Activated CD8-positive, alpha-beta memory T cell treated with anti-CD3 and anti-CD28 coated beads, Interleukin-2, amount 50 U/mL, for 1 hour (primary cell): ENCODE results near the gene CCDC198.

Source experiments
- DNase-seq: peaks from one replicate; pipeline ENCODE4 v3.0.0-alpha.2; 2020; ENCODE audit errors: extremely low read depth

Gene CCDC198, protein sequence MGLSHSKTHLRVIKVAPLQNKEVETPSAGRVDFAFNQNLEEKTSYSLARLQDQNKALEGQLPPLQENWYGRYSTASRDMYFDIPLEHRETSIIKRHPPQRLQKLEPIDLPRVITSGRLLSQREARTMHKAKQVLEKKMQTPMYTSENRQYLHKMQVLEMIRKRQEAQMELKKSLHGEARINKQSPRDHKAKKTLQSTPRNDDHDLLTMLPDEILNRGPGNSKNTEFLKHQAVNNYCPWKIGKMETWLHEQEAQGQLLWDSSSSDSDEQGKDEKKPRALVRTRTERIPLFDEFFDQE

DNA sequence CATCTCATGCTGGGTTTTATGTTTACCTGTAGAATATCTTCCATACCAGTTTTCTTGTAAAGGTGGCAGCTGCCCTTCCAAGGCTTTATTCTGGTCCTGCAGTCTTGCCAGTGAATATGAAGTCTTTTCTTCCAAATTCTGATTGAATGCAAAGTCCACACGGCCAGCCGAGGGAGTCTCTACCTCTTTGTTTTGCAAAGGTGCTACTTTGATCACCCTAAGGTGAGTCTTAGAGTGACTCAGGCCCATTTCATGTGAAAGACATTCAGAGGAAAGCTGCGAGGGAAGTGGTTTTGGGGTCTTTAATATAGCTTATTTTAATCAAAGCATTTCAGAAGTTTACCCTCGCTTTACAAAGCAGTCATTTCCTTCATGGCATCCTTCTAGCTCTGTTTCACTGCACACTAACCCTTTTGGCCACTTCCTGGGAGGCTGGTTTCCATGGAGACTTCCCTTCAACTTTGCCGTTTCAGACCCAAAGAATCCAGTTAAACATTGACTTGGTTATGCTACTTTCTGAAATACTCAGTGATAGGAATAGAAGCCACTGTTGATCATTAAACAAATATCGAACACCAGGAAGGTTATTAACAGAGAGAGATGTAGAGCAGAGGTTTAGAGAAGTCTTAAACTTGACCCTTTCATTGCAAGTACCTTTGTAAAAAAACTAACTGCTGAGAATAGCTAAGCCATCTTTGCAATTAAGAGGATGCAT is at the start of gene CCDC198:
CCDC198 (minus strand) TSS at position 391 of the 715 bp plus-strand sequence; CDS start at position 249, 142 bp downstream.
- DNase-seq: no peak

DNA sequence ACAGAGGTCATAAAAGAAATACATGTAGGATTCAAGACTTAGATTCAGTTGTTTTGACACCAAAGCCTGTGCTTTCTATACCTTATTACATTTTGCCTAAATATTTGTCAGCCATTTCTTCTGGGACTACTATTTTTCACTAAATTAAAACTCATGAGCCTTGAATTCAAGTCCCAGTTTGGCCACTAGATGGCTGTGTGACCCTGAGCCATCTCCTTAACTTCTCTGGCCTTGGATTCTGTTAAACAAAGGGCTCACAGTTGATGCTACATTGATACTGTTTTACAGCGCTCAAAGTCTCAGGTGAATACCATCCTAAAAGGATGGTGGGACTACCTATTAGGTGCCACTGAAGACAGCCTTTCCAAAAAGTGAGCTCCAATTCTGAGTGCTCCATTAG is 39.6 kb upstream of the CCDC198 start:
- DNase-seq: no peak

DNA sequence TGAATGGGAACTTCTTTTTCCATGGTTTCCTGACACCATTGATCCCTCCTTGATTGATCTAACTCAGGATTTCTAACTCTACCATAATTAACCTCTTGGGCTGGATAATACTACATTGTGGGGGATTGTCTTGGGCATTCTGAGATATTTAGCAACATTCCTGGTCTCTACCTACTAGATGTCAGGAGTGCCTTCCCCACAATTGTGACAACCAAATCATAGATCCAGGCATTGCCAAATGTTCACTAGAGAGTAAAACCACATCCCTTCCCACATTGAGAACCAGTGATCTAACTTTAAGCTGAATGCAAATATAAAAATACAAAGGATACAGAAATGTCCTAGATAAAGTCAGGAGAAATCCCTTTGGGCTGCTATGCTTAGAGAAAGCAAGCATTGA is 36.9 kb upstream of the CCDC198 start:
- no peak for DNase-seq

DNA sequence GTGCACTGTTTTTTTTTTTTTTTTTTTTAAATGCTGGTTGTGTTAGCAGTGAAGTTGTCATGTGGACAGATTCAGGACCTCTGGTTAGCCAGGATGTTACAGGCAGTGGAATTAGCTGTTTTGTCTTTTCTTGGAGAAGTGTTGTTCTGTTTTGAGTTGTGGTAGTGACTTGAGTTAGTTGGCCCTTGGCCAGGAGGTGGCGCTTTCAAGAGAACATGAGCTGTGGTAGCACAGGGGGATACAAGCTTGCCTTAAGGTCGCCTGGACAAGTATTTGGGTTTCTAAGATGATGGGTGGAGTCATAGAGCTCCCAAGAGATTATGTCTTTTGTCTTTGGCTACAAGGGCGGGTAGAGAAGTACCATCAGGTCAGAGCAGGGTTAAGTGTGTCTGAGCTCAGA is 33.3 kb upstream of the CCDC198 start:
- DNase-seq: no peak

DNA sequence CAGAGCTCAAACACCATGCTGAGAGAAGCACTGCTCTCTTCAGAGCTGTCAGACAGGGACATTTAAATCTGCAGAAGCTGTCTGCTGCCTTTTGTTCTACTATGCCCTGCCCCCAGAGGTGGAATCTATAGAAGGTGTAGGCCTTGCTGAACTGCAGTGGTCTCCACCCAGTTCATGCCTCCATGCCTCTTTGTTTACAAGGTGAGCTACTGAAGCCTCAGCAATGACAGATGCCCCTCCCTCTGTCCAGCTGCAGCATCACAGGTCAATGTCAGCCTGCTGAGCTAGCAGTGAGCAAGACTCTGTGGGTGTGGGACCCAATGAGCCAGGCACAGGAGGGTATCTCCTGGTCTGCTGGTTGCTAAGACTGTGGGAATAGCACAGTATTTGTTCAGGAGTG is 25.4 kb upstream of the CCDC198 start:
- no peak for DNase-seq

DNA sequence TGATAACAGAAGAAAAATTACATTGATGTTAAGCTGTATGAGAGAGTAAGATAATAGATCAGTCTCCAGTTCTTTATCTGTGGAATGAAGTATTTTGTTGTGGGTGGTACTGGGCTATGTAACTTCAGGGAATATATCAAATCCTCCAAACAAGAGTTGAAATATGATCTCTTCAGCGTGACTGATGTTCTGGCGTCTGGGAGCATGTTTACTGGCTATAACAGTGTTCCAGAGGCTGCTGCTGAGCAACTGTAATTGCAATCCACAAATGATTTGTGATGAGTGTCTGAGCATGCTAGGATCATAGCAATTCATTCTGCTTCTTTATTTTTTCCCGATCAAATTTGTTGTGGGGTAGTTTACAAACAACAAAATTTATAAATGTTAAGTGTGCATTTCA is 18.6 kb upstream of the CCDC198 start:
- no peak for DNase-seq

DNA sequence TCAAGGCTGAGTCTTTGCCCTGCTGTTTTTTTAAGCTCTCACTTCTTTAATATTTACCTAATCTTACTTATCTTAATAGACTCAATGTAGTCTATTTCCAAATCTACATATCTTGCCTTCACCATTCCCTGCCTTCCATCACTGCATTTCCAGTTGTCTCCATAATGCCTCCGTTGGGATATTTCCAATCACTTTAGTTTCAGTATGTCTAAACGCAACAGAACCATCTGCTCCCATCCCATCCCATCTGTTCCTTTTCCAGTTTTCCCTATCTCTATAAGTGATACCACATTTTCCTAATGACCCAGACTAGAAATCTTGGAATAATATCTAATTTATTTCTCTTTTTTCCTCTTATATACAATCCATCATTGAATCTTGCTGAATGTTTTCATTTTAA is 15.1 kb upstream of the CCDC198 start:
- no peak for DNase-seq

DNA sequence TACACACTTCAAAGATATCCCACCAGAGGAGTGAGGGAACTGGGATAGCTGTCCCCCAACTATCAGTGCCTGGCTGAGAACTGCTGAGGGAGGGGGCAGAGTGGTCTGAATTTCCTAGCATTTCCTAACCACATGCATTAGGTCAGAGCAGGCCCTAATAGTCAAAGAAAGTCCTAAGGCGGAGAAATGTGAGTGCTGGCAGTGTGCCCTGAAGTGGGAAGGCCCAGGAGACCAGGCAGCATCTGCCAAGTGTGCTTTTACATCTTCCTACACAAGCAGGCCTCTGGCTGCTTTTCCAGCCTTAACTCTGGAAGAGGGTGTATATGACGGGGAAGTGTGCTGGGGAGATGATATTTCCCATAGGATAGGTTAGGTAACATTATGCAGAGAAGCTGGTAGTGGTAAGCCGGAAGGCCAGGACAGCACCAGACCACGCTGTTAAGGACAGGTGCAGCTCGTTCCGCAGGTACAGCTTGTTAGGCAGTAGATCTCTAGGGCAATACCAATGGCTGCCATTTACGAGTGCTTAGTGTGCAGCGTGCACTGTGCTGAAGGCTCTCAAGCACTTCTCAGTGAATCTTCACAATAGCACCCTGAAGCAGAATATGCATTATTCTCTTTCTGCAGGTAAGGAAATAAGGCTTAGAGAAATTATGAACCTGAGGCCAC is 9.1 kb upstream of the CCDC198 start:
- DNase-seq: no peak

DNA sequence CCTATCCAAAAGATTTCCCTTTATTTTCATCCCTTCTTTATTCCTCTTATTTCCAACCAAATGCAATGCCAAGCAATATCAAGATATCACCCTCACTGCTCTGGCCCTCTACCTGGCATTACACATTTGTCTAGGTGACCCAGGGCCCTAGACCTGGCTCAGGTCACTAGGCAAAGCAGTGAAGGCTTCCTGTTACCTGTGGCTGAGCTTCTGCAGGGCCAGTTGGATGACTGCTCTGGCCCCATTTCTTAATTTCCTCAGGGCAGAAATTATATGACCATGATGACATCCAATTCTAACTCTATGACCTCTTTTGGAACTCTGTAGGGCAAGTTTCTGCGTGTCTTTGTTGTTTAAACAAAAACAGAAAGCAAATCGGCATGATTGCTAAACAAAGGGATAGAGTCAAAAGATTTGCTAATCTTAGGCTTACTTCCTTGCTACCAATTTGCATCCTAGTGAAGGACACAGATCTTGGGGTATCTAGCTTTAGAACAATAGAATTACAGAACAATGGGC is 7.4 kb upstream of the CCDC198 start:
- DNase-seq: no peak

DNA sequence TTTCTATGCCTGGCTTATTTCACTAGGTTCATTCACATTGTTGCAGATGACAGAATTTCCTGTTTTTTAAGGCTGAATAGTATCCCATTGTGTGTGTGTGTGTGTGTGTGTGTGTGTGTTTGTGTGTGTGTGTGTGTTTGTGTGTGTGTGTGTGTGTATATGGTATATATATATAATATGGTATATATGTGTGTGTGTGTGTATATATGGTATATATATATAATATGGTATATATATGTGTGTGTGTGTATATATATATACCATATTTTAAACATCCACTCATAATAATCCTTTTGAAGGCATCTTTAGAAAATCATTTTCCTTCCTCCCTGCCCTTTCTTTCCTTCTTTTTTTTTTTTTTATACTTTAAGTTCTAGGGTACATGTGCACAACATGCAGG is 5.0 kb upstream of the CCDC198 start:
- no peak for DNase-seq

DNA sequence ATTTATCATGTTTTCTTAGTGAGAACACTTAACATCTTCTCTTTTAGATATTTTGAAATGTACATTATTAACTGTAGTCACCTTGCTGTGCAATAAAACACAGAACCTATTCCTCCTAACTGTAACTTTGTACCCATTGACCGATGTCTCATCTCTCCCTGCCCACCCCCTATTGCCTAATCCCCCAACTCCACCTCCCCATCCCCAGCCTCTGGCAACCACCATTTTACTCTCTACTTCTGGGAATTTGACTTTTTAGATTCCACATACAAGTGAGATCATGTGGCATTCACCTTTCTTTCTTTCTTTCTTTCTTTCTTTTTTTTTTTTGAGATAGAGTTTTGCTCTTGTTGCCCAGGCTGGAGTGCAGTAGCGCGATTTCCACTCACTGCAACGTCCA is 4.4 kb upstream of the CCDC198 start:
- DNase-seq: no peak

DNA sequence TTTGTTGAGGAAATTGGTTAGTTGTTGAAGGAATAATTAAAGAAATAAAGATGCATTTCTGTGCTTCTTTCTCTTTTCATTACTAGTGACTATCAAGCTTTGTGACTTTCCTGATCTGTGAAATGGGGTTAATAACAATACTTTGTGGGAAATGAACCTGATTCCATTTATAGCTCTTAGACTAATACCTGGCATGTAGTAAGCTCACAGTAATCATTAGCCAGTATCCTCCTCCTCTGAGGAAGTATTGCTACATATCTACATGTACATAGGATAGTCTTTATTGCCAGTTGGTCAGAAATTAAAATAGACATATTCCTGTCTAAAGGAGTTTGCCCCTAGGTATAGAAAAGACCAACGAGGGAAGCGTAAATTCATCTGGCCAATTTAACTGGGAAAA is 1.8 kb upstream of the CCDC198 start:
- no peak for DNase-seq

DNA sequence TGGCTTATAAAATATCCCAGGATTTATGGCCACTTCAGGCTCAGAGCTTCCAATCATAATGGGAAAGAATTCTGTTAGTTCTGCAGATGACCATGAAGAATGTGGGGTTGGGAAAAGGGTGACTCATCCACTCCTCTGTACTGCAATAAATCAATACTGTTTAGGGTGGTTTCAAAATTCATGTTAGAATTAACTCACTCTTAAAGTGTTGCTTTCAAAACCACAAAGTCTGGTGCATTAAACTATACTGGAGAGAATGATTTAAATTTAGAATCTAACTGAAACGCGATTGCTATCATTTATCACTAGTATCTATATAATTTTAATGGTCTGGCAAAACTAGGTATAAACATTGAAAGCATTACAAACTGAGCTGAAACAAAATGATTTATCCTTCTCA is 798 bp downstream of the CCDC198 start:
- no peak for DNase-seq

DNA sequence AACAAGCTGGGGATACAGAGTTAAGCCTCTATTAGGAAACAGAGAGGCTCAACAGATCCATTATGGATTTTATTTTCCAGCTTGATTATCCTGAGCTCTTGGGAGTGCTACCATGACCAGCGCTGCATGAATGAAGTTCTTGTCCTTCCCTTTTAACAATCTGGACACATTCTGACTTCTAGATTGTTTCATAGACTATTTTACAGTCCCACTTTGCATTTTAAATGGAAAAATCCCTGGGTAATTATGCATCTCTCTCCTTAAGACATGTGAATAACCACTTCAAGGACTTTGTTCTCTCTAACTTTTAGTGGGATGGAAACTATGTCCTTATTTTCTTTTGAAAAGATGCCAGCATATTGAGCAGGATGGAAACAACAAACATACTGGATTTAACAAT is 2.0 kb downstream of the CCDC198 start:
- no peak for DNase-seq

DNA sequence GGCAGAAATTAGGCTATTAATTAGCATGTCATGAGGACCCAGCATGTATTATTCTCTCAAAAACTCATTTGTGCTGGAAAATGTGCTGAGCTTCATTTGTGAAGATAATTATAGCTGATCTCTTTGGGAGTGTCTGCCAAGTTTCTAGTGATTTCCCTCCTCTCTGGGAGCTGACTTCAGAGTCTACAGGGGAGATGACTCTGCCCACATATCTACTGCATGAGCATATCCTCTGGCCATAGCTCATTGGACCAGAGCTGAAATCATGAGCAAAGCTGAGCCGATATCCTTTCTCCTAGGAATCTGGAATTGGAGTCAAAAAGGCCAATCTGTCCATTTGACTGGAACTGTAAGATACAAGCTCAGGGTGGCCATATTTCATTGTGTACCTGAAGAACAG is 5.9 kb downstream of the CCDC198 start:
- DNase-seq: no peak

DNA sequence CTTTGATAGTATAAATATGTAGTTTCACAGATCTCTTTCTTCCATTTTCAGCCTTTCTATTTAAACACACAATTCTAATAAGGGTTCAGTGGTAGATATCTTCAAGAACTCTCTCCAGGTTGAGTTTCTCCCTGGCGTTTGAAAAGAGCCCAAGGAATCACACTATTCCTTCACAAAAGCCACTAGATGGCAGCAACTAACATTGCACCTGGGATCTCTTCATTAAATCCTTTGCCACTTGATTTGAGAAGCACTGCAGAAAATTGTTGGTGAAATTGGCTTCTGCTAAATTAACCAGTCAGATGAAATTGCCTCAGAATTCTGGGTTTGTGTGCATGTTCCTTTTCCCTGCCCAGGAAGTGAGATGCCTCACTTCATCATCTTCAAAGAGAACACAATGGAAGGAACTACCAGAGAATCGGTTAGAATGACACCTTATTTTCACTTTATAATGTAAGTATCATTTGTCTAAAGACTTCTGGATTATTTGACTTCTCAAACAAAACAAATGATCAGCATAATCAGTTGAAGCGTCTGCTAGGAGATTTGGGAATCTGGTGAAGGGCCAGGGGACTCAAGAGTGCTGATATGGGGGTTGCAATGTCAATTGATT is 6.8 kb downstream of the CCDC198 start:
- DNase-seq: no peak

DNA sequence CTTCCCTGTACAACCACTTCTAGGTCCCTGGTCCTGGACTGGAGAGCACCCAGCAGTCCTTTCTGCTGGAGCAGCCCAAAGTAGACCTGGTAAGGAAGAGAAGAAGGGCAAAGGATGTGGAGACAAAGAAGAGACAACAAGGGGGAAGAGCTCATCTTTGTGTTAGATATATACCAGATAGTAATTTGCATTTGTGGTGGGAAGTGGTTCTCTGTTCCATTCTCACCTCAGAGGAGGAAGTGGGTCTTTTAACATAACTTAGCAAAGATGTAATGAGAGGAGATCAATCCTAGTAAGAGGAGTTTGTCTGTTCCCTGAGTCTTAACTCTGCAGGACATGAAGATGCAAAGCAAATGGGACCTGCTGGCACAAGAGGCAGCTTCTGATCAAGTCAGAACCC is 8.0 kb downstream of the CCDC198 start:
- no peak for DNase-seq

DNA sequence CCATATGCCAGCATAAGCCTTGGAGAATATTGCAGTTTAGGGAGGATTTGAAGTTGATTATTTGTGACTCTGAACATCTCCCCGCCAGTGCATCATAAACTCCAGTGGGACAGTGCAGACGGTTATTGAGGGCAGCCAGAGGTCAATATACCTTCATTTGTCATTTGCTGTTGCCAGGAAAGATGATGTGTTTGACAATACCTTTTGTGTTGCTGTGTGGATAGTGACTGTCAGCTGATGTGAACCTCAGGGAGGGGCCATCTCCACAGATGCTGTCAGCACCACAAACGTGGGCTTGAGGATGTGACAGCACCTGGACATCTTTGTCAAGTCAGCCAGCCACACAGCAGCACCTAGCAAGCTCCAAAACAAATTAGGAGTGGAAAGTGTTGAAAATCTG is 11.5 kb downstream of the CCDC198 start:
- DNase-seq: no peak

DNA sequence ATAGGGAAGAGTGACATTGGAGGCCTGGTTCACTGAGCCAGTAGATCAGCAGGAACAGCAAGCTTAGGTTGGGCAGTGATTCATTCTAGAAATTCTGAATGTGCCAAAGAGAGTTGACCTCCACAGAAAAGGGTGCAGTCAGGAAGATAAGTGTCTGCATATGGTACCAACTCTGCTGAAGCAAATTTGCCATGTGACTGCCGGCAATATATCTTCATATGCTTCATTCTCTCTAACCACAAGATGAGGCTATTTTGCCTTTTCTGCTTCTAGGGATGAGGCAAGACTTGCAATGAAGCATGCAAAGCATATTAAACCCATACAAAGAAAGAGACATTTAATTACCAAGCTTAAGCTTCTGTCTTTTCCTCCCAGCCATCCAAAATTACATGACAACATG is 13.6 kb downstream of the CCDC198 start:
- no peak for DNase-seq

DNA sequence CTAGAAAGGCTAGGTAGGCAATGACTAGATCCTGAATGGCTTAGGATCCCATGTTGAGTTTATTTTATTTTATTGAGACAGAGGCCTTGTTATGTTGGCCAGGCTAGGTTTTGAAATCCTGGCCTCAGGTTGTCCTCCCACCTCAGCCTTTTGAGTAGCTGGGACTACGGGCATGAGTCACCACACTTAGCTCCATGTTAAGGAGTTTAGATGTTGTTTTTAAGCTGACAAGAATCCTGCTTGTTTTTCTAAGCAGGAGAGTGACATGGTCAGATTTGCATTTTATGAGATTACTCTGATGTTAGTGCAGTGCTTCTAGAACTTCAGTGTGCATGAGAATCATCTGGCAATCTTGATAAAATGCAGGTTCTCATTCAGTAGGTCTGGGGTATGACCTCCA is 14.5 kb downstream of the CCDC198 start:
- DNase-seq: no peak

DNA sequence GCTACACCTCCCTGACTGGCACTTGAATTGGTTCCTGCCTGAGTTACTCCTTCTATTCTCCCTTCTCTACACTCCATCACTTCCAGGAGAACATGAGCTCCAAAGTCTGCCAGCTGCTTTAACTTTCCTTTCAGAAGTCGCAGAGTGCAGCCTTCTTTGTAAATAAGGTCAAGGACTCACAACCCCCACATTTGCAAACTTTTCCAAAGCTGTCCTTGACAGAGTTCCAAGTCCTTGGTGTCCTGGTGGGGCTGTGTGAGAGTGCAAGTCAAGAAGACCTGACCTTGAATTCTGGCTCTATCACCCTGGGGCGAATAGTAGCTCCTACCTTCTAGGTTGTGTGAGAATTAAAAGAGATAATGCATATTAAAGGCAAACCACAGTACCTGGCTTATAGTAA is 15.6 kb downstream of the CCDC198 start:
- DNase-seq: no peak

DNA sequence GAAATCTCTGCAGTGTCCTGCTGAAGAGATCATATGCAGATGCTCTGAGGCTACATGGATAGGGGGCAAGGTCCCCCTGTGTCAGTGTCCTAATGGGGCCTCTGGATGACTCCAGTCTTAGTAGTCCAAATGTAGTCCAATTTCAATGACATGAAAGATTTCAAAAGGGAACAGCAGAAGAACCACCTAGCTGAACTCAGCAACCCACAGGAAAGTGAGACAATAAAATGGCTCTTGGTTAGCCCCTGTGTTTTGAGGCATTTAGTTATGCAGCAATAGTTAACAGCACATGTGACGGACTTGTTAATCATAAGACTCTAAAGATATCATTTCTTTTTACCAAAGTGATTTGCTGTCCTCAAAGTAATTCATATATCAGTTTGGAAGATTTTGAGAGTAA is 22.7 kb downstream of the CCDC198 start:
- no peak for DNase-seq
